ENCODE data around the gene RAB14.
A peak's percentile ranks its signal among the peaks of the same experiment; 100 is the strongest.

The RAB14 gene

DNA sequence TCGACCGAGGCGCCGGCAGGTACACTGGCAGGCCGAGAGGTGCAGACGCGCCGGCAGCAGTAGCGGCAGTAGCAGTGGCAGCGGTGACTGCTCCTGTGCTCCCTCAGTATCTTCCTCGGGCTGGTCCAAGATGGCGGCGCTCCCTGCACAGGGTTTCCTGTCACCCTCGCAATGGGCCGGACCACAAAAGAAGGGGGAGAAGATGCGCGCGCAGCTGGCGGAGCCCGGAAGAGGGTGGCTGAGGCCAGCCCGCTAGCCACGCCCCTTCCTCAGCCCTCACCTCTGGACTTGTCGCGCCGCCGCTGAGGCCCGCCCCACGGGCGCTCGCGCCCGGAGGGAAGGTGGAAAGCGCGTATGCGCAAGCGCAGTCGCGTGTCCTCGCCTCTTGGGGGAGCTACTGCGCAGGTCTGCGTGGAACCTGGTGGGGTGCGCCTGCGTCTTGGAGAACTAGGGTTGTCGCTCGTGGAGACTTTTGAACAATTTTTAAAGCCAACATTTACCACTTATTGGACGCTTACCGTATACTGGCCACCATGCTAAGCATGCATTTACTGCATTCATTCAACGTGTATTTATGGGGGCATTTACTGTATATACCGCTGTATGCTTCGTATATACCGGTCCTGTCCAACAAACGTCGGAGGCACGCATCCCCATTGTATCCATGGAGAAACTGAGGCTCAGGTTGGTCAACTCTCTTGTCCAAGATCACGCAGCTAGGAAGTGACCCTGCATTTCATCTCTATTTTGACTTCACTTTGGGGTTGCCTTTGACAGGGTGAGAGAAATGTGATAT lies at the start of gene RAB14:
Gene RAB14, minus strand, starts transcription at position 132 of the 796 bp plus-strand sequence. CDS start 8,457 bp downstream, outside the sequence.
- peak; percentile 99 for DNase-seq

DNA sequence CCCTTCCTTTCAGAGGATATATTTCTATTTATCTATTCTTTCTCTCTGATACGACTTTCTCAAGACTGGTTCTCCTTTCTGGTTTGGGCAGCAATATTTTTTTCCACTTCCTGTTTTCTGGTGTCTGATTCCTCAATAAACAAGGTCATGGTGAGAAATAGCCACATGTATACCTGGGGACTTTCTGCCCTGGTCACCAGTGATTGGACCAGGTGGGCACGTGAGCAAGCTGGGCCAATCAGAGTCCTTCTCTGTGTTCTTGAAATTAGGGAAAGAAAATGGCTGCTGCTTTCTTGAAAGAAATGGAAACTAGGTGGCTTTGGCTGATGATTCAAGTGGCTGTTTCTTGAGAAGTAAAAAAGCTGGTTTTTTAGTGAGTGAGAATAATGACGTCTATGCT lies 47.9 kb upstream of the RAB14 start:
- no peak for DNase-seq

DNA sequence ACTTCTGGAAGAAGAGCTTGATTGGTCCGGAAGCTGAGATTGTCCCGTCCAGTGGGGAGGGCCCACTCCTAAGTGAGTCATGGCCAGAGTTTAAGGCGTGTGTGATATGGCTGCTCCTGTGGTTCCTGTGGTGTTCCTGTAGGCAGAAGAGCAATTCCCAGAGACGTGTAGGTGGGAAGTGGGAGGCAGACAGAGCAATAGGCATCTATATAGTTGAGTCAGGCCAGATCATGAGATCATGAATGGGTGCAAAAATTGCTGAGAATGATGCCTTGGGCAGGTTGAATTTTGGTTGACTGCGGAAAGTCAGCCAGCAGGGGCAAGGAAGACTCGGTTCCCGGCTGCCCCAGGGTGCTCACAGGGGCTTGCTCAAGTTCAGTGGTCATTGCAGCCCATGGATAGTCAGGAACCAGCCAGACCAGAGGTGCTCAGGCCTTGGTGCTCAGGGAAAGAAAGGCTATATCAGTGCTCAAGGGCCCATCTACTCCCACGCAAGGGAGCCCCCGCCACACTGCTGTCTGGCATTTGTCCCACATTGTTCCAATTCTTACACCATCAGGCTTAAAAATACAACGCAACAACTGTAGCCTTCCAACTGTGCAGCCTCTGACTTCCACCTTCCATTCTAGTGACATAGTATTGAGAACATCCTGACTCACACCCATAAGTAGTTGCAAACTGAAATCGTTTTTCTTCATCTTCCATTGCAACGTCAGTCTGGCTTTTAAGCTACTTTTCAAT lies 45.3 kb upstream of the RAB14 start:
- DNase-seq: no peak

DNA sequence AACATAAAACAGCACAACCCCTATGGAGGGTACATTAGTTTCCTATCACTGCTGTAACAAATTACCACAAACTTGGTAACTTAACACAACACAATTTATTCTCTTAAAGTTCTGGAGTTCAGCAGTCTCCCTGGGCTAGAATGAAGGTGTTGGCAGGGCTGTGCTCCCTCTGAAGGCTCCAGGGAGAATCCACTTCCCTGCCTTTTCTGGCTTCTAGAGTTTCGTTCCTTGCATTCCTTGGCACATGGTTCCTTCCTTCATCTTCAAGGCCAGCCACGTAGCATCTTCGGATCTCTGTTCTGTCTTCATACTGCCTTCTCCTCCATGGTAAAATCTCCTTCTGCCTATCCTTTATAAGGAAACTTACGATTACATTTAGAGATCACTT lies 41.3 kb upstream of the RAB14 start:
- no peak for DNase-seq

DNA sequence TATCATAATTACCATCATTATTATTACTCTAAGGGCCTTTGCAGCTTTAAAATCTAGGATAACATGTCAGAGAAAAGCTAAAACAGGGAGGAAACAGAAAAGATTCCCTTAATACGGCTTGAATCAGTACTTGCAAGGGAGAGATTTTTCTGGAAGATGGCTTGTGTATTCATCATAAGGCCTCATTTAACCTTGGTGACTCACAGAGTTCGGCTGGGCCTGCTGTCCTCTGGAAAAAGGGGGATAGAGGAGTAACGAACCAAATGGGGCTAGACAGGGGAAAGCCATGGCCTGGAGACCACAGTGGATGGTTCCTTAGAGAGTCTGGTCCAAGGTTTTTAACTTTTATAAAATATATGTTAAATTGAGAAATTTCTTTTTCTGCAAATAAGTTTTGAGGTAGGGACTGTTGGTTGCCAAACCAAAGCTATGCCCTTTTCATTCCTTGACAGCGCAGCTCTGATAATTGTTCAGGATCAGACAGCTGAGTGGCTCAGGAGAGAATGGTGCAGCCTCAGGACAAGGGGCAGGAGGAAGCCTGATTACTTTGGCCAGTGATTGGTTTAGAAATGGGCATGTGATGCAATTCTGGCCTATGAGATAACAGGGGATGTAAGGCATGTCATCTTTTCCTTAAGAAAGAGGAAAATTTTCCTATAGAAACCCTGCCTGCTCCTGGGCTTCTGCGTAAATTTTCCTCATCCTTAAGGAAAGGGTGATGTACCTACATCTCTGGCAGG lies 40.7 kb upstream of the RAB14 start:
- no peak for DNase-seq

DNA sequence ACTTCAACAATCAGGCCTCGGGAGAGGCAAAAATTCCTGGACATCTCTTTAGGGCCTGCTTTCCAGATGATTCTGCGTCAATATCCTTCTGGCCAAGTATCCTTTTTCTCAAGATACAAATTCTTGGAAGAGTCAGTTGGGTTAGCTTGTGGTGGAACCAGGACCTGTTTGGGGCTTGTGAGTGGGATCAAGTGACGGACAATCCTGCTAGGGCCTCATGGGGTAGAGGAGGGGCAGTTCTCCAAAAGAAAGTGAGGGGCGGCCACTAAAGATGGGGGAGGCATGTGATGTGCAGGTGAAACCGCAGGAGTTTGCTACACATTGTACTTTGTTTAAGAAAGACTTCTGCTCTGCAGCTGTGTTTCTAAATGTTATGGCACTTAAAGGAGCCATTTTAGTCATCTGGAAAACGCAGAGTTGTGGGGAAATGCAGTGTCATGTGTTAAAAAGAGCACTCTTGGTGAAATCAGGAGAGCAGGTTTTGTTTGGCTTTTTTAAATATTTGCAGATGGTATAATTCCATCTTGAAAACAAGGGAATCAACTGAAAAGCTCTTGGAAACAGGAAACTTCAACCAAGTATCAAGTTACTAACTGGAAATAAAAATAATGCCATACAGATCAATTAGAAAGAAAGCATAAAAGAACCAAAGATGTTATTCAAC lies 38.9 kb upstream of the RAB14 start:
- peak; percentile 18 for DNase-seq

DNA sequence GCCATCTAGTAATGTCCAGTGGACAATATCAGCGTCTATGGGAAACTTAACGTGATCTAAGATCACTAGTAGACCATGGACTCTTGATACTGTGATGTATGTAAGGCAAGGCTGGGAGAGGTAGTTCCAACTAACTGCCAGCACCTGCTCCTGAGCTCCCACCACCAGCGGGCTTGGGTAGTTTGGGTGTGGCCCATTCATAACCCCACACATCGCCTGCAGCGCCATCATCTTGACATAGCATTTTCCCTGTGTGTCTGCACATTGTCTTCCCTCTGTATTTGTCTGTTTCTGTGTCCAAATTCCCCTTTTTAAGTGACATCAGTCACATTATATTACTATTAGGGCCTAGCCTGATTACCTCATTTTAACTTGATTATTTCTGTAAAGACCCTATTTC lies 38.2 kb upstream of the RAB14 start:
- no peak for DNase-seq

DNA sequence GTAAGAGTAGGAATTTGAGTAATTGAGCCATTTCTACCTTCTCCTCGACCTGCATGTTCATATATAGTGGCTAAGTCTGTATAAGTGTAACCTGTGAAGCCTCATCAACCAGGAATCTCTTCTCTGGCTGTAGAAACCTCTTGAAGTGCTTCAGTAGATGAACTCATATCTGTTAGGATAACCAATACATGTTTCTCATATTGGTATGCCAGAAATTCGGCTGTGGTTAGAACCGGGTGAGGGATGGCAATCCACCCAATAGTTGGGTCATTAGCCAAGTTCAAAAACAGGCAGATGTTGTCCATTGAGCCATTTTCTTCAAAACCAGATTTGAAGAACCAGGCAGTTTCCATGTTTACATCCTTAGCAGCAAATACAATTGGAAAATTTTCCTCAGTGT lies 37.4 kb upstream of the RAB14 start:
- DNase-seq: no peak

DNA sequence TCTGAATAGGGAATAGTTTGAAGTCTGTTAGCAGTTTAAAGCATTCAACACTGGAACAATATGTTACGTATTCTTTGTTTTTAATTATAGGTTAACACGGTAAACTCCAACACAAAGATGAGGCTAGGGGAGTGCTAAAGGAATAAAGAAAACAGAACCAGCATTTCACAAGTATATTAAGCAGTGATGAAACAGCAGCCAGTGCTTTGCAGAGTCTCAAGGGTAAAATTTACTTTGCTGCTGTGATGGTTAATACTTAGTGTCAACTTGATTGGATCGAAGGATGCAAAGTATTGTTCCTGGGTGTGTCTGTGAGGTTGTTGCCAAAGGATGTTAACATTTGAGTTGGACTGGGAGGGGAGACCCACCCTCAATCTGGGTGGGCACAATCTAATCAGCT lies 36.2 kb upstream of the RAB14 start:
- peak; percentile 64 for DNase-seq

DNA sequence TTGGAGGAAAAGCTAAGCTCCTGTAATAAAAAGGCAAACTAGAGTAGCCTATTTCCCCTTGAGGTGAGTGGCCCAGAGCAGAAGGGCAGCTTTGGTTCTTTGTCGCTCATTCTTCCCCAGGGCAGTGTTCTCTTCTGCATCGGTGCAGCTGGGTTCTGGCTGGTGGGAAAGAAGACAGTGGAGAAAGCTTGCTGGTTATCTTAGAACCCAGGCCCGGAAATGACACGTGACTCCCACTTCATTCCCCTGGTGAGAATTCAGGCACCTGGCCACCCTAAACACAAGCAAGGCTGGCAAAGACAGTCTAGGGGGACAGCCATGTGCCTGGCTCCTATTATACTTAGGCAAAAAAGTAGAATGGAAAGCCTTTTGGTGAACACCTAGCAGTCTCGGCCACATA lies 33.8 kb upstream of the RAB14 start:
- DNase-seq: no peak

DNA sequence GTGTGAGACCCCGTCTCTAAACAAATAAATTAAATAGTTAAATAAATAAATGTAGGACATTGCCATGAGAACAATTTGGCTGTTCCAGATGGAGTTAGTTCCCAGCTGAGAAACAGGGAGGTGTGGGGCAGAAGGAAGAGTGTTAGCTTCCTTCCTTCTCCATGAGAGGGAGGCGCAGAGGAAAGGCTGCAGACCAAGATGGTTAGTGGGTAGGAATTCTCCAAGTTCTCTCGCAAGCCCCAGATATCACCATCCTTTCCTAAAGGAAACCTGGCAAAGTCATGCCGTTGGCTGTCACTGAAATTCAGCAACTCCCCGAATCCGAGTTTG lies 33.1 kb upstream of the RAB14 start:
- no peak for DNase-seq

DNA sequence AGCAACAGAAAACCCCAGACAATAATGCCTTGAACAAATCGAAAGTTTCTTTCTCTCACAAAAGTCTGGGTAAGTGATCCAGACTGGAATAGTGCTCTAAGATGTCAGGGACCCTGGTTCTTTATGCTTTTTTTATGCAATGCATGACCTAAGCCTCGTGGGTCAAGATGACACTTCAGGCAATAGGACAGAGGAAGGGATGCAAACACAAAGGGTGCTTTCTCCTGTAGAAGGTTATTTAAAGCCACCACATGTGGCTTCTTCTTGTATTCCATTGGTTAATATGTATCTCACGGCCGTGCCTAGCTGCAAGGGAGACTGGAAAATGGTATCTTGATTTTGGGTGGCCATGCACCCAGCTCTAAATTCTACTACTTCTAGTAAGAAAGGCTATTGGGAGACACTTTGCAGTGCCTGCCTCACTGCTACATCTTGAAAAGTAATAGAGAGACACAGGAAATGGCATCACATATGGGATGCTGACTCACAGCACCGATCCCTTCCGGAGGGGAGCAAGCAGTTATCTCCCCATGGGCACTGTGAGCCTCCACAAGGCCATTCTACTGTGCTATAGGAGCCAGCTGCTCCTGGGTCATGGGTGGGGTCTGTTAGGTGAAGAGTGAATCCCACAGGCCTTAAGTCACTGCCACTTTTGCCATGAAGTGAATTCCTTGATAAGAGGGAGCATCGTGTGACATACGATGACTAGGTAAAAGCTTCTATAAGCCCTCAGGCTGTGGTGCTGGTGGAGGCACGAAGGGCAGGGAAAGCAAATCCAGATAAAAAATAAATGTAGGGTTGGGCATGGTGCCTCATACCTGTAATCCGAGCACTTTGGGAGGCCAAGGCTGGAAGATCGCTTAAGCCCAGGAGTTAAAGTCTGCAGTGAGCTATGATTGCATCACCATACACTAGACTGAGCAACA lies 32.5 kb upstream of the RAB14 start:
- peak; percentile 66 for DNase-seq

DNA sequence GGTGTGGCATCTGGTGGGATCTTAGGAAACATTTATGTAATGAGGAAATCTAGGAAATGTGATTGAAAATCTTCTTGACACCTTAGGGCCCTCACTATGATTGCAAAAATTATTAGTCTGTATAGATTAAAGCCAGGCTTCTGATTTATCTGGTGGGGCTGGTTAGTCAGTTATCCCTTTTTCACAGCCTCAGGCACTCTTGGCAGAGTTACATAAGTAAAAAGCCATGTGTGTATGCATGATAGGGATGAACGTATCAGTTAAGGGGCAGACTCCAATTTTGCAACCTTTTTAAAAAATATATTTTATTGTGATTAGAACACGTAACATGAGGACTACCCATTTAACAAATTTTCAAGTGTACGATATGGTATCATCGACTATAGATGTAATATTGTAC lies 30.6 kb upstream of the RAB14 start:
- DNase-seq: no peak

DNA sequence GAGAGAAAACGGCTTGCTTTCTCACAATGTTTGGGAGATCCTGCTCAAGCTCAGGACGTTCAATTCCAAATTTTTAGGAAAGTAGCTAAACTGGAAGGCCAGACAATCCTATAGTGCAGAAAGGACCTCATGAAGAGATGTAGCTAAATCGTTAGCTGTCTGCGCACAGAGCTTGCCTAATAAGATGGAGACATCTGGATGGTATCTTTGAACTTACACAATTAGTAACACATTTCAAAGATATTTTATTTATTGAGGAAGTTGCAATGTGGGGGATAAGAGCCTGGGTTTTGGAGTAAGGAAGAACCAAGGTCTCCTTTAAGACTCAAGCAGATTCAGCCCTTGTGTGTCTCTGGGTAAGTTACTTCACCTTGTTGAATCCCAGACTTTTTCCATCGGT lies 28.6 kb upstream of the RAB14 start:
- no peak for DNase-seq

DNA sequence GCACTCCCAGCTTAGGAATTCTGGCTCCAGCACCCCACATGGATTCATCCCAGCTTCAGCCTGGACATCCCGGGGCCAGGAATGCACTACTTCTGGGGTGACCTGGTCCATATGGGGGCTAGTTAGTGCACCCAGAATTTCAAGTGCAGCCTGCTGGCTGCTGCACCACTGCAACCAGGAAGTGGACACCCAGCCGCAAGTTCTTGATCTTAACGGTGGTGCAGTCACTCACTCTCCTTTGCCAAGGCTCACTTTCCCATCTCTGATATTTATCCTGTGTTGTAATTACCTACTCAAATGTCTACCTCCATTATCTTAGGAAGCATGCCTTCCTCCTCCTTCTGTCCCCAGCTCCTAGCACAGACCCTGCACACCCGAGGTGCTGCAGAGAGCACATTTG lies 26.2 kb upstream of the RAB14 start:
- DNase-seq: peak; percentile 75

DNA sequence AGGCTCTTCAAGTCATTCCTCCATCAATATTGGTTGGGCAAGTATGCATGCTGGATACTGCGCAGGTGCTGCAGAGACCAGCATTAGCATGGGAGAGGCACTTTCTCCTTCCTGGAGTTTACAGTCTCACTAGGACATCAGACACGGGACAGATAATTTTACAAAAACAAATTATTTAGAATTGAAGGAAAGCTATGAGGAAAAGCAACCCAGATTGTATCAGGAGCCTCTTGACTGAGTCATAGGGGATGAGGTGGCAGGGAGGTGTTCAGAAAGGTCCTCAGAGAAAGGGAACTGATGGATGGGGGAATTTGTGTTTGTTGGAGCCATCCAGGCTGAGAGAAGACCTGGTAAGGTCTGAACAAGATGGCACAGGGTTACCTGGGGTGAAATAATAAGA lies 24.5 kb upstream of the RAB14 start:
- DNase-seq: no peak

DNA sequence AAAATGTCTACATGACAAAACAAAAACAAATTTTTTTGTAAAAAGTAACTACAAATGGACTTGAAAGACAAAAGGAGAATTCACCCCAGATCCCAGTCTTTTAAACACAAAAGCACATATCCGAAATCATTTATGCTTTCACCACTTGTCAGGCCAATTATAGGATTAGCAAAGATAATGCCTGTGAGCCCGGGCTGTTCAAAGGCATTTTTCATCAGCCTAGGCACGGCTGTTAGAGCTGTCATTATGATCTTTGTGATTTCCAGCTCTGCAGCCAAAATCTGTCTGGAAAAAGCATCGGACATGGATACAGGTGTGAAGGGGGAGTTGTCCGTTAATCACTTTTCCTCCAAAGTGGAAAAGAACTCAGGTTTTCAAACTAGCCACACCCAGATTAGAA lies 23.6 kb upstream of the RAB14 start:
- DNase-seq: peak; percentile 80

DNA sequence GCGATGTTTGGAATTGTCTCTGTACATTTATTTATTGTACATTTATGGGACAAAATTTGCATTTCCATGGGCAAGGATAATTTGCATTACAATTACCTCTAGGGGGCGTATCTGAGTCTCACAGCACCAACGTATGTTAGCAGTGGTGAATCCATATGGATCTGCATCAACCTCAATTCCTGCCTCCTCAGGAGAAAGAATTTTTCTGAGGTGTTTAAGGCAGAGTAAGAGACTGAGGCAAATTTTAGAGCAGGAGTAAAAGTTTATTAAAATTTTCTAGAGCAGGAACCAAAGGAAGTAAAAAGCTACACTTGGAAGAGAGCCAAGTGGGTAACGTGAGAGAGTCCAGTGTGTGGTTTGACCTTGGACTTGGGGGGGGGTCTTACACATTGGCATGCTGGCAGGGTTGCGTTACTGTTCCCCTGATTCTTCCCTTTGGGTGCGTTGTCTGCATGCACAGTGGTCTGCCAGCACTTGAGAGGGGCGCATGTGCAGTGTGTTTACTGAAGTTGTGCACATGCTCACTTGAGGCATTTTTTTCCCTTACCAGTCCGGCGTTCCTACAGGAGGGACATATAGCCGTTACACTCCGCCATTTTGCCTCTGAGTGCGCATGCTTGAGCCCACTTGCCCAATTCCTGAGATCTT lies 21.0 kb upstream of the RAB14 start:
- peak; percentile 85 for DNase-seq

DNA sequence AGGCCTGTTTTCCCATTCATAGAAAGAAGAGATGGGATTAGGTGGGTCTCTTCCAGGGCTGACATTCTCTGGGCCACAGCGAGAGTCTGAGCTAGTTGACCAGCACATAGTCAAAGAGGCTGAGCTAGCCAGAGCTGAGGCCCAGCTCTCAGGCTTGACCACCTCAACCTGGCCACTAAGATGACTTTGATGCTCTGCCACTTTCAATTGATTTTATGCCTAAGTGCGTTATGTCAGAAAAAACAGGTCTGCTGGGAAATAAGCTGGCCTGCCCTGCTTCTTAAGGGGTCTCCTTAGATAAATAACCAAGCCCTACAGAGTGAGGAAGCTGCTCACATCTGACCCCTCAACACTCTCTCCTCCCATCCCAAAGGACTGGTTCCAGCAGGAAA lies 20.0 kb upstream of the RAB14 start:
- no peak for DNase-seq

DNA sequence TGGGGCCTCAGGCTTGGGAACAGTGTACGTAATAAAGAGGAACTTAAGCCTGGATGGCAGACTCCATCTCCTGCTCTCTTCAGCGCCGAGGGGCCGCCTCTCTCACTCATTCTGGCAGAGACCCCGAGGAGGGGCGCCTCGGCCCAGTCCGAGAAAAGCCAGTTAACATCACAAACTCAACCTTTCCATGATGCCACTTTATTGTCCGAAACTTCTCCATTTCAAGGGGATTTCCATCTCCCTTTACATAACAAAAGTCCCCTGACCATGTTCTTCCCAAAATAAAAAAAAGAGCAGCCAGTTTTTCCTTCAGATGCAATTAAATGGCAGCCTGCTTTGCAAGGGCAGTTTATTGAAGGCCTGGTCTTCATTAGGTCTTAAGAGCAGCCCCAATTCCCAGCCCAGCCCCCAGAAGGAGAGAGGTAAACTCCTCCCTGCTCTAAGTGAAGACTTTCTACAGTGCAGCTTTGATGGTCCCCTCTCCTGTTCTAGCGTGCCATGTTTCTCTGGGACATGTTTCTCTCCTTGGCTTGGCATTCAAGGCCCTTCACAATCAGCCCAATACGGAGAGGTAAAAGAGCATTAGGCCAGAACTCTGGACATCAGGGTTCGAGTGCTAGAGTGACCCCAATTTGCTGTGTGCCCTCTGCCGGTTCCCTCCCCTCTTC lies 19.5 kb upstream of the RAB14 start:
- no peak for DNase-seq

DNA sequence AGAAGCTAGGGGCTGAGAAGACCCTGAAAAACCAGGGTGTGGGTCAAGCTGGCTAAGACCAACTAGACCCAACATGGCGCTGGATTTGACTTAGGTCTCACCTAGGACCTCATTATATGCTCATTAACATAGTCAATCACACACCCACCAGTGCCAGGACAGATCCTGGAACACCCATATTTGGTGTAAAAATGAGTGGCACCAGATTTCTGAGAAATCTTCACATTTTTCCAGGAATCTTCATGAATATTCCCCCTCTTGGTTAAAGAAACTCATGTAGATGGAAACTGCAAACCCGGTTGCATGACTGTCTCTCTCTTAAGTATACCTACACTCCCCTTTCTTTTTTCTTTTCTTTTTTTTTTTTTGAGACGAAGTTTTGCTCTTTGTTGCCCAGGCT lies 17.9 kb upstream of the RAB14 start:
- no peak for DNase-seq
